Hepatocyte (in vitro differentiated cells): ENCODE results near the gene DNMT3B. TPM values are rescaled to one million over a fixed set of nuclear protein-coding genes. Genes with fewer than 3 reads are reported as not detected.

Experiments
- DNase-seq: peaks from one replicate; pipeline ENCODE4 v3.0.0-alpha.2; 2016; ENCODE audit warnings: low spot score
- H2AFZ ChIP-seq: fragments of 200-600 bp; sonication (generic); 2 replicates; pipeline ENCODE4 v1.6.0; 2016; ENCODE audit warnings: antibody characterized with exemption, mild to moderate bottlenecking
- H3K27ac ChIP-seq: fragments of 200-600 bp; sonication (generic); 2 replicates; pipeline ENCODE4 v1.5.1; 2016; ENCODE audit warnings: mild to moderate bottlenecking
- H3K27me3 ChIP-seq: fragments of 200-600 bp; sonication (generic); 2 replicates; pipeline ENCODE4 v1.6.1; 2016
- H3K36me3 ChIP-seq: fragments of 200-600 bp; sonication (generic); replicated peaks from 2 replicates; pipeline ENCODE4 v1.5.1; 2016; ENCODE audit warnings: low read depth; ENCODE audit not compliant: insufficient read depth
- H3K4me1 ChIP-seq: fragments of 200-600 bp; sonication (generic); 2 replicates; pipeline ENCODE4 v1.5.1; 2016; ENCODE audit warnings: mild to moderate bottlenecking, moderate library complexity; ENCODE audit not compliant: insufficient read depth
- H3K4me2 ChIP-seq: fragments of 200-600 bp; sonication (generic); 2 replicates; pipeline ENCODE4 v1.6.0; 2016
- H3K4me3 ChIP-seq: fragments of 200-600 bp; sonication (generic); 2 replicates; pipeline ENCODE4 v1.5.1; 2016; ENCODE audit warnings: mild to moderate bottlenecking
- H3K79me2 ChIP-seq: fragments of 200-600 bp; sonication (generic); 2 replicates; pipeline ENCODE4 v1.6.0; 2017; ENCODE audit warnings: mild to moderate bottlenecking
- H3K9me2 ChIP-seq: fragments of 200-600 bp; sonication (generic); replicated peaks from 2 replicates; pipeline ENCODE4 v1.6.0; 2017; ENCODE audit warnings: mild to moderate bottlenecking; ENCODE audit not compliant: insufficient read depth
- H3K9me3 ChIP-seq: fragments of 200-600 bp; sonication (generic); 2 replicates; pipeline ENCODE4 v1.5.1; 2016; ENCODE audit warnings: low read depth, mild to moderate bottlenecking
- H4K20me1 ChIP-seq: fragments of 200-600 bp; sonication (generic); 2 replicates; pipeline ENCODE4 v1.6.0; 2016; ENCODE audit warnings: mild to moderate bottlenecking; ENCODE audit not compliant: insufficient read depth, poor library complexity, severe bottlenecking
- CTCF ChIP-seq: fragments of 200-600 bp; sonication (generic); IDR thresholded peaks from 2 replicates; pipeline ENCODE4 v1.5.1; 2016; ENCODE audit warnings: antibody characterized with exemption, mild to moderate bottlenecking; ENCODE audit not compliant: poor library complexity
- EZH2 ChIP-seq: fragments of 200-600 bp; sonication (generic); IDR thresholded peaks from 2 replicates; pipeline ENCODE4 v1.6.1; 2016; ENCODE audit warnings: antibody characterized with exemption, mild to moderate bottlenecking, borderline replicate concordance
- EZH2phosphoT487 ChIP-seq: fragments of 200-600 bp; sonication (generic); IDR thresholded peaks from one replicate; pipeline ENCODE4 v1.6.1; 2018; ENCODE audit warnings: antibody characterized with exemption, mild to moderate bottlenecking, low read depth, moderate library complexity; ENCODE audit not compliant: unreplicated experiment, severe bottlenecking
- WGBS: methylation state at CpG from one replicate; pipeline ENCODE4 v1.1.6; 2016; ENCODE audit warnings: low lambda C conversion rate; ENCODE audit errors: missing lambda C conversion rate; 5-methylcytosine and 5-hydroxymethylcytosine counted together
- polyA plus RNA-seq: library from polyadenylated mRNA; unstranded; fragments of >200 nt; fragmentation: Nextera tagmentation; extraction: Ambion mirVana; gene quantifications from 2 replicates; pipeline ENCODE4 v1.2.1, GENCODE V29; 2016
- total RNA-seq: library from RNA; depleted of rRNA; stranded (reverse); fragments of >200 nt; gene quantifications from 2 replicates; pipeline ENCODE4 v1.2.3, GENCODE V29; 2014

The DNMT3B gene
- total and polyA plus RNA-seq, 2 experiments from 2014 or later = 4.3 to 5.2 TPM

- DNase-seq = no peak
- H3K27me3 ChIP-seq = no peaks in the 10 kb centered on the region
- TF ChIP-seq EZH2 = no peak
- no peak for TF ChIP-seq CTCF
- no peak for TF ChIP-seq EZH2phosphoT487
- 97% methylated on average over 1 of the region's 1 CpG for WGBS
- no peak overlapping the region for H3K4me2 ChIP-seq
- H3K9me2 ChIP-seq = no peaks in the 10 kb centered on the region
- H3K4me3 ChIP-seq = no peak overlapping the region
- peaks cover 87% of the 10 kb centered on the region for H3K79me2 ChIP-seq
- H4K20me1 ChIP-seq = peaks cover 27% of the 10 kb centered on the region
- H3K9me3 ChIP-seq = no peaks in the 10 kb centered on the region
- H3K36me3 ChIP-seq = no peaks in the 10 kb centered on the region
- no peak overlapping the region for H3K27ac ChIP-seq
- H2AFZ ChIP-seq = no peak overlapping the region
- H3K4me1 ChIP-seq = peaks cover 4% of the 10 kb centered on the region
These were observed 75.0 kb downstream of the DNMT3B start for GRCh38 chr20:32837157-32837556.

- Histone ChIP-seq H3K4me3 (no peak overlapping the region), H3K27me3 (no peaks in the 10 kb centered on the region), H3K79me2 (peaks cover 85% of the 10 kb centered on the region), H3K27ac (no peak overlapping the region), H3K9me3 (no peaks in the 10 kb centered on the region), H3K36me3 (no peaks in the 10 kb centered on the region), H2AFZ (no peak overlapping the region), H3K9me2 (no peaks in the 10 kb centered on the region), H3K4me2 (no peak overlapping the region), H3K4me1 (no peaks in the 10 kb centered on the region), H4K20me1 (peaks cover 26% of the 10 kb centered on the region)
- 99% methylated on average over 17 of the region's 17 CpGs for WGBS
- TF ChIP-seq CTCF = no peak
- no peak for TF ChIP-seq EZH2phosphoT487
- TF ChIP-seq EZH2 = no peak
- no peak for DNase-seq
These were observed 77.2 kb downstream of the DNMT3B start for GRCh38 chr20:32839227-32839981.

GRCh38 chr20:32839982-32840285, 77.7 kb downstream of the DNMT3B start:
- H3K9me2 ChIP-seq = no peaks in the 10 kb centered on the region
- no peaks in the 10 kb centered on the region for H3K27me3 ChIP-seq
- no peak overlapping the region for H3K4me2 ChIP-seq
- WGBS = 94% methylated on average over 4 of the region's 4 CpGs
- peaks cover 31% of the 10 kb centered on the region for H4K20me1 ChIP-seq
- H3K4me1 ChIP-seq = no peaks in the 10 kb centered on the region
- no peak for DNase-seq
- no peak overlapping the region for H2AFZ ChIP-seq
- H3K27ac ChIP-seq = no peak overlapping the region
- TF ChIP-seq CTCF = no peak
- TF ChIP-seq EZH2phosphoT487 = no peak
- no peak for TF ChIP-seq EZH2
- H3K9me3 ChIP-seq = no peaks in the 10 kb centered on the region
- H3K79me2 ChIP-seq = peaks cover 85% of the 10 kb centered on the region
- no peak overlapping the region for H3K4me3 ChIP-seq
- no peaks in the 10 kb centered on the region for H3K36me3 ChIP-seq

GRCh38 chr20:32841174-32841573, 79.0 kb downstream of the DNMT3B start:
- H3K79me2 ChIP-seq = peaks cover 78% of the 10 kb centered on the region
- H4K20me1 ChIP-seq = peaks cover 29% of the 10 kb centered on the region
- H3K9me2 ChIP-seq = no peaks in the 10 kb centered on the region
- H3K27me3 ChIP-seq = no peaks in the 10 kb centered on the region
- H2AFZ ChIP-seq = no peak overlapping the region
- no peak overlapping the region for H3K4me2 ChIP-seq
- H3K36me3 ChIP-seq = no peaks in the 10 kb centered on the region
- H3K27ac ChIP-seq = no peak overlapping the region
- H3K9me3 ChIP-seq = no peaks in the 10 kb centered on the region
- TF ChIP-seq EZH2 (no peak), CTCF (no peak), EZH2phosphoT487 (no peak)
- no peak overlapping the region for H3K4me3 ChIP-seq
- DNase-seq = no peak
- WGBS = 96% methylated on average over 9 of the region's 9 CpGs
- peaks cover 6% of the 10 kb centered on the region for H3K4me1 ChIP-seq
